ENCODE results near the gene IL33. TPM values are rescaled to one million over a fixed set of nuclear protein-coding genes. Genes with fewer than 3 reads are reported as not detected.

IL33 gene
- total RNA-seq, 1 experiment from 2014 or later: not detected

DNA sequence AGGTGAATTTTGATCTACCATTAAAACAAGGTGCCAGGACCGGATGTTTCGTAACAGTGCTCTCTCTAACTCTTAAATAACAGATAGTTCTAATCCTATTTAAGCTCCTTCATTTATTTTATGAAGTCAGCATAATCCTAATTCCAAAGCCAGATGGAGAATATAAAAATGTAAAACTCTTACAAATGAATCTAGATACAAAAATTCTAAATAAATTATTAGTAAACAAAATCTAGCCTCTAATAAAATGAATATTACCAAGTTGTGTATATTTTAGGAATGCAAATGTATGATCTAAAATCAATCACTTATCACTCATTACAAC lies 32.4 kb upstream of the IL33 start (continued):
- TF ChIP-seq POLR2AphosphoS5 (IDR thresholded peaks at IDR 0.05; ENCODE audit: low read depth, low read length): no peak
- TF ChIP-seq, protein P1, sequence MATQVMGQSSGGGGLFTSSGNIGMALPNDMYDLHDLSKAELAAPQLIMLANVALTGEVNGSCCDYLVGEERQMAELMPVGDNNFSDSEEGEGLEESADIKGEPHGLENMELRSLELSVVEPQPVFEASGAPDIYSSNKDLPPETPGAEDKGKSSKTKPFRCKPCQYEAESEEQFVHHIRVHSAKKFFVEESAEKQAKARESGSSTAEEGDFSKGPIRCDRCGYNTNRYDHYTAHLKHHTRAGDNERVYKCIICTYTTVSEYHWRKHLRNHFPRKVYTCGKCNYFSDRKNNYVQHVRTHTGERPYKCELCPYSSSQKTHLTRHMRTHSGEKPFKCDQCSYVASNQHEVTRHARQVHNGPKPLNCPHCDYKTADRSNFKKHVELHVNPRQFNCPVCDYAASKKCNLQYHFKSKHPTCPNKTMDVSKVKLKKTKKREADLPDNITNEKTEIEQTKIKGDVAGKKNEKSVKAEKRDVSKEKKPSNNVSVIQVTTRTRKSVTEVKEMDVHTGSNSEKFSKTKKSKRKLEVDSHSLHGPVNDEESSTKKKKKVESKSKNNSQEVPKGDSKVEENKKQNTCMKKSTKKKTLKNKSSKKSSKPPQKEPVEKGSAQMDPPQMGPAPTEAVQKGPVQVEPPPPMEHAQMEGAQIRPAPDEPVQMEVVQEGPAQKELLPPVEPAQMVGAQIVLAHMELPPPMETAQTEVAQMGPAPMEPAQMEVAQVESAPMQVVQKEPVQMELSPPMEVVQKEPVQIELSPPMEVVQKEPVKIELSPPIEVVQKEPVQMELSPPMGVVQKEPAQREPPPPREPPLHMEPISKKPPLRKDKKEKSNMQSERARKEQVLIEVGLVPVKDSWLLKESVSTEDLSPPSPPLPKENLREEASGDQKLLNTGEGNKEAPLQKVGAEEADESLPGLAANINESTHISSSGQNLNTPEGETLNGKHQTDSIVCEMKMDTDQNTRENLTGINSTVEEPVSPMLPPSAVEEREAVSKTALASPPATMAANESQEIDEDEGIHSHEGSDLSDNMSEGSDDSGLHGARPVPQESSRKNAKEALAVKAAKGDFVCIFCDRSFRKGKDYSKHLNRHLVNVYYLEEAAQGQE (IDR thresholded peaks at IDR 0.05; ENCODE audit: low read depth): no peak
- TF ChIP-seq EZH2phosphoT487 (IDR thresholded peaks at IDR 0.05; ENCODE audit: borderline replicate concordance): no peak
- no peak for TF ChIP-seq RAD21 (IDR thresholded peaks at IDR 0.05; ENCODE audit: low read depth)

DNA sequence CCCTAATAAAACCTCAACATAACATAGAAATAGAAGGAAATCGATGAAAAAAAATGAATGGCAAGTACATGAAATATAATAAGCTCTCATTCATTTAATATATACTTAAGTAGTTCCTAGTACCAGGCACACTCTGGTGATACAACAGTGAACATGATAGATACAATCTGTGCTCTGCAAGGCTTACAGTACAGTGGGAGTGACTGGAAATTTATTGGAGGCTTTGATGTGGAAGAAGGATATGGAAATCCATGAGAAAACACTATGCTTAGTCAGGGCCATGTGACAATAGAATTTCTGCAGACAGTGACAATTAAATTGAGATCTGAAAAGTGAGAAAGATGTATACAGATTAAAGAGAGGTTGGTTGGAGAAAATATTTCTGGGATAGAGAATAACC lies 32.0 kb upstream of the IL33 start:
- no peak for DNase-seq (ENCODE audit: low read depth, low spot score)
- no peaks in the 10 kb centered on the region for H3K9me3 ChIP-seq (ENCODE audit: control insufficient read depth in 1 of 2, insufficient read depth in 1 of 2, low read depth in 1 of 2, low read length in 2 of 2)
- H2AFZ ChIP-seq (ENCODE audit: low read depth, low read length, poor library complexity, severe bottlenecking): no peak overlapping the region
- H3K4me1 ChIP-seq (ENCODE audit: control insufficient read depth in 1 of 2, insufficient read depth in 2 of 2, low read length in 2 of 2): no peaks in the 10 kb centered on the region
- CTCF ChIA-PET: interaction anchor here (0.7 kb wide), 1 partner anchor 11 kb away, joined by 3 read pairs; no protein-coding TSS in a partner anchor
- ATAC-seq: no peak
- H3K27me3 ChIP-seq (ENCODE audit: insufficient read depth, low read length): no peaks in the 10 kb centered on the region
- TF ChIP-seq CEBPB (IDR thresholded peaks at IDR 0.05; ENCODE audit: low read depth) (no peak), RAD21 (IDR thresholded peaks at IDR 0.05; ENCODE audit: low read depth) (no peak), FOSL1 (IDR thresholded peaks at IDR 0.05; ENCODE audit: low read depth) (no peak), EZH2phosphoT487 (IDR thresholded peaks at IDR 0.05; ENCODE audit: borderline replicate concordance) (no peak), ZFX (IDR thresholded peaks at IDR 0.05) (no peak), SP1 (IDR thresholded peaks at IDR 0.05; ENCODE audit: low read depth) (no peak), SRF (IDR thresholded peaks at IDR 0.05; ENCODE audit: low read depth) (no peak), JUND (IDR thresholded peaks at IDR 0.05) (no peak)
- H3K4me3 ChIP-seq (replicated peaks in 1 of 2; ENCODE audit: low read depth in 1 of 2, low read length in 2 of 2): no peak overlapping the region
- RAD21 ChIA-PET (ENCODE audit: low non-redundant PET in 1 of 2, low total read pairs in 2 of 2, uncharacterized antibody in 2 of 2, unreplicated experiment in 2 of 2): no interaction called here
- H3K27ac ChIP-seq (ENCODE audit: low read depth, low read length): no peak overlapping the region
- H3K9me2 ChIP-seq (ENCODE audit: insufficient read depth): no peaks in the 10 kb centered on the region
- BruUV-seq (replicated peaks): no TSS peak
- no peak overlapping the region for H3K4me2 ChIP-seq (ENCODE audit: low read length)
- POLR2A ChIA-PET: no interaction called here
- H3K9ac ChIP-seq (ENCODE audit: low read length): no peak overlapping the region
- intact Hi-C loops (cut with micrococcal nuclease): no loop called here
- no peaks in the 10 kb centered on the region for H3K79me2 ChIP-seq (ENCODE audit: insufficient read depth, low read length)
- H3K36me3 ChIP-seq (ENCODE audit: control insufficient read depth in 1 of 2, insufficient read depth in 2 of 2, low read length in 2 of 2): no peaks in the 10 kb centered on the region
- H4K20me1 ChIP-seq (ENCODE audit: insufficient read depth): no peaks in the 10 kb centered on the region

Data from HCT116 (cell line).